NCI-H524 treated with DMSO at 0.1 percent for 48 hours (cell line): ENCODE measurements around the gene NCAN.

ENCODE experiments used
- DNase-seq: peaks from one replicate; lab custom pipeline; 2025; lab: John Stamatoyannopoulos, UW

The NCAN gene

DNA sequence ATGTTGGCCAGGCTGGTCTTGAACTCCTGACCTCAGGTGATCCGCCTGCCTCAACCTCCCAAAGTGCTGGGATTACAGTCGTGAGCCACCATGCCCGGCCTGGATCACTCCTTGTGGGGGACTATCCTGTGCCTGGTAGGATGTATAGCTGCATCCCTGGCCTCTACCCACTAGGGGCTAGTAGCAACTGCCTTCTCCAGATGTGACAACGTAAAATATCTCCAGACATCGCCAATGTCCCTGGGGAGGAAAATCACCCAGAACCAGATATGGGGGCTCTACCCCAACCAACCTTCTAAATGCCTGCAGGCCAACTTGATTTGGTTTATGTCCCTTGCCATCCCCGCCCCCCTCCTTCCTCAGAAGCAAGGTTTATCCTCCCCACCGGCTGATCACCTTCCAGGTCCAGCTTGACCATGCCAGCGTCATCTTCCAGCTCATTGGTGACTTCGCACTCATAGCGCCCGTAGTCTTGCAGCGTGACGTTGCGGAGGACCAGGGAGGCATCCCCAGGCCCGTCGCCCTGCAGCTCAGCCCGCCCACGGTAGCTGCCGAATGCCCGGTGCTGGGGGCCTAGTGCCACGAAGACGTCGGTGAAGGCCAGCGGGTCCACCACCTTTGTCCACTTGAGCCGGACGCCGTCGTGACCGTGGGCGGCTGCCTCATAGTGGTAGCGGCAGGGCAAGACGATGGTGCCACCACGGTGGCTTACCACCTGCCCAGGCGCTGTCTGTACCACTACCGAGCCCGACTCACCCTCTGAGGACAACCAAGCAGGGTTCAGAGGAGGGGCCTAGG, 48.9 kb downstream of the NCAN start:
- DNase-seq, result no peak

DNA sequence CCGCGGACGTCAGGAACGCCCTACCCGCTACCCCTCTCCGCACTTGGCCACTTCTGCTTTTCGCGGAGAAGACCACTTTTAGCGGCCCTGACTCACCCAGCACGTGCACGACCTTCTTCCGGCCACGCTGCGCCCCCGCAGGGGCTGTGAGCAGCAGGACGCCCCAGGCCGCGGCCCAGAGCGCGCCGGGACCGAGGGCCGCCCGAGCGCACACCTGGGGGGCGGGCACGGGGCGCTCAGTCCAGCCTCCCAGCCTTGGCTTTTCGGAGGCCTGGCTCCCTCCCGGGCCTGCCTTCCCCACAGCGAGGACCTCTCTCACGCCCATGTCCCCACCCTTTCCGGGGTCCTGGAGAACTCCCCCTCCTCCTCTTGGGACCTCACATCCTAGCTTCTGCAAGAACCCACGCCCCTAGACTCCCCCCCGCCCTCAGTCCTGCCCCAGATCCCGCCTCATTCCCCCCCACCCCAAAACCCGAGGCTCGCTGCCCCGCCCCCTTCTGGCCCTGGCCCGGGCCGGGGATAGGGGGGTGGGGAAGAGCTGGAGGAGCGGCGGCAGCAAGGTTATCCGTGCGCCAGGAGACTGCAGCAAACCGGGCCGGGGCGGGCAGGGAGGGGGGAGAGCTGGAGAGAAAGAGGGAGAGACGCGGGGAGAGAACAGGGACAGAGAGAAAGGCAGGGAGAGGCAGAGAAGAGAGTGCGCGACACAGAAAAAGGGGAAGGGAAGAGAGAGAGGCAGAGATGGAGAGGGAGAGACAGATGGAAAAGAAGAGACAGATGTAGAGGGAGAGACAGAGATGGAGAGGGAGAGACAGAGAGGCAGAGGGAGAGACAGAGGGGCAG, 49.8 kb downstream of the NCAN start:
- DNase-seq, result no peak

DNA sequence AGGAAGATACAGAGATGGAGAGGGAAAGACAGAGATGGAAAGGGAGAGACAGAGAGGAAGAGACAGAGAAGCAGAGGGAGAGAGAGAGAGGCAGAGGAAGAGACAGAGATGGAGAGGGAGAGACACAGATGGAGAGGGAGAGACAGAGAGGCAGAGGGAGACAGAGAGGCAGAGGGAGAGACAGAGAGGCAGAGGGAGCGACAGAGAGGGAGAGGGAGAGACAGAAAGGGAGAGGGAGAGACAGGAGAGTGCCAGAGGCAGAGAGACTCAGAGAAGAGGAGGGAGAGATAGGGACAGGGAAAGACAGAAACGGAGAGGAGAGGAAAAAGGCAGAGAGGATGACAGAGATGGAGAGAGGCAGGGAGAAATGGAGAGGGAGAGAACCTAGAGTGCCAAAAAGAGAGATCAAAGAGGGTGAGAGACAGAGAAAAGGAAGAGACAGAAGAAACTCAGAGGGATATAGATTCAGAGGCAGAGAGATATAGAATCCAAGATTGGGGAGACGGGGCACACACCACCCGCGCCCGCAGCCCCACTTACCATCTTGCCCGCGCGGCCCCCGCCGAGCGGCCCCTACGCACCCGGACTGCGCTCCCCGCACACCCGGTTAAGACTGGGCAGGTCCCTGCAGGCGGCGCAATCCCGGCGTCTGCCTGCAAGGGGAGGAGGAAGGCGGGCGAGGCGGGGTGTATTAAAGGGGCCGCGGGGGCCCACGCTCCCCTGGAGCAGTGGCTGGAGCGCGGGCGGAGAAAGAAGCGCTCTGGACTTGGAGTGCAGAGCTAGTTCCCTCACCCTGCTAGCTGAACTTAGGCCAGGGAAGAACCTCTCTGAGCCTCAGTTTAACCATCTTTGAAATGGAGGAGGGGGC, 50.7 kb downstream of the NCAN start:
- no peak for DNase-seq

DNA sequence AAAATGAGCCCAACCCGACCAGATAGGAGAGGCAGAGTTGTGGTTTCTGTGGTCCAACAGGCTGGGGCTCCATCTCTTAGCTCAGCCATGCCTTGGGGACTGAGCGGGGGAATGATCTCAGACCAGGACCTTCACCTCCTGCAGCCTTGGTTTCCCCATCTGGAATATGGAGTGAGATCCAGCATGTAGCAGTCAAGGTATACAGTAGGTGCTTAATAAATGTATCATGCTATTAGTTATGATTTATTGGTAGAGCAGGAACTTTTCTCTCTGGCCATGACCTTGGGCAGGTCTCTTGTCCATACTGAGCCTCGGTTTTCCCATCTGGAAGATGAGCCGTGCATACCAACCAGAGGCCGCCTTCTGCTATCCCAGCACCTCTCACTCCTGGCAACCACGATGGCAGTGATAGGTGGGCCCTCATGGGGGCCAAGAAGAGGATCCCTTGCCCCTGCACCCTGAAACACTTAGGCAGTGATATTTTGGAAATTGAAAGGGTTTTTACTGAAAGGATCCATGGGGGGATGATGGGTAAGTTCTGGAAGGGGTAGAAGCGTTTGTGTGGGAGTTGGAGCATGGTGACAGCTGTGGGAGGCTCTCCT, 52.2 kb downstream of the NCAN start:
- no peak for DNase-seq

DNA sequence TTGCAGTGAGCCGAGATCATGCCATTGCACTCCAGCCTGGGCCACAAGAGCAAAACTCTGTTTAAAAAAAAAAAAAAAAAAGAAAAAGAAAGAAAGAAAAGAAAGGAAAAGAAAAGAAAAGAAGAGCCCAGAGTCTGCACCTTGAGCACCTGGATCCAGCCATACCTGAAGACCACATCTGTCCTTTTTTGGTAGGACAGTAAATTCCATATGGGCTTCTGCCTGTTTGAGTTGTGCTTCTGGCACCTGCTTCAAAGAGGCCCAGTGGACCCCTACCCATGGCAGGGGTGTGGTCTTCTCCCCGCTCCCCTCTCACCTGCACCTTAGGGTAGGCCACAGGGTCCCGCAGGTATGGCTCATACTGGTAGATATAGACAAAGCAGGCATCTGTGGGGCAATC, 55.5 kb downstream of the NCAN start:
- no peak for DNase-seq

DNA sequence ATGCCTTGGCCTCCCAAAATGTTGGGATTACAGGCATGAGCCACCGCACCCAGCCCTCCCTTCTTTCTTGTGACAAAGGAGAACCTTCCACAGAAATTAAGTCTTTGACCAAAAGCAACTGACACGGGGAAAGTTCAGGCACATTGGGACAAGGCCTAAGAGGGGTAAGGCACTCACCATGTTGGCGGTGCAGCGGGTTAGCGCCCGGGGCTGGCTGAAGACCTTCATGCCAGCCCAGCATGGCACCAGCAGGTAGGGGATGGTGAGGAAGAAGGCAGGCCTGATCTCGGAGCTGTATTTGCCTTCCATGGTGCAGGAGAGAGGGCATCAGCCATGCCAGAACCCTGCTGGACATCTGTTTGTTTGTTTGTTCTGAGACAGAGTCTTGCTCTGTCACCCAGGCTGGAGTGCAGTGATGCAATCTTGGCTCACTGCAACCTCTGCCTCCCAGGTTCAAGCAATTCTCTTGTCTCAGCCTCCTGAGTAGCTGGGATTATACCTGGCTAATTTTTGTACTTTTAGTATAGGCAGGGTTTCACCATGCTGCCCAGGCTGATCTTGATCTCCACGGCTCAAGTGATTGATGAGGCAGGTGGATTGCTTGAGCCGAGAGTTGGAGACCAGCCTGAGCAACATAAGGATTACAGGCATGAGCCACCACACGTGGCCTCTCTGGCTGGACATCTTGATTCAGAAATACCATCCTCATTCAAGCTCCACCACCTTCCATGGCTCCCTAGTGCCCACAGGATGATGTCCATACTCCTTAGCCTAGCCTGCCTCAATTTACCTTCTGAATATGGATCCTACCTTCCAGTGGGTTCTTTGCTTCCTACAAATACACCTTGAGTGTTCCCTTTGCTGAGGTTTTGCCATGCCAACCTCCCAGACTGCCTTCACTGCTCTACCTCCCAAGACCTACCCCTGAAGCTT, 57.0 kb downstream of the NCAN start:
- DNase-seq, result no peak

DNA sequence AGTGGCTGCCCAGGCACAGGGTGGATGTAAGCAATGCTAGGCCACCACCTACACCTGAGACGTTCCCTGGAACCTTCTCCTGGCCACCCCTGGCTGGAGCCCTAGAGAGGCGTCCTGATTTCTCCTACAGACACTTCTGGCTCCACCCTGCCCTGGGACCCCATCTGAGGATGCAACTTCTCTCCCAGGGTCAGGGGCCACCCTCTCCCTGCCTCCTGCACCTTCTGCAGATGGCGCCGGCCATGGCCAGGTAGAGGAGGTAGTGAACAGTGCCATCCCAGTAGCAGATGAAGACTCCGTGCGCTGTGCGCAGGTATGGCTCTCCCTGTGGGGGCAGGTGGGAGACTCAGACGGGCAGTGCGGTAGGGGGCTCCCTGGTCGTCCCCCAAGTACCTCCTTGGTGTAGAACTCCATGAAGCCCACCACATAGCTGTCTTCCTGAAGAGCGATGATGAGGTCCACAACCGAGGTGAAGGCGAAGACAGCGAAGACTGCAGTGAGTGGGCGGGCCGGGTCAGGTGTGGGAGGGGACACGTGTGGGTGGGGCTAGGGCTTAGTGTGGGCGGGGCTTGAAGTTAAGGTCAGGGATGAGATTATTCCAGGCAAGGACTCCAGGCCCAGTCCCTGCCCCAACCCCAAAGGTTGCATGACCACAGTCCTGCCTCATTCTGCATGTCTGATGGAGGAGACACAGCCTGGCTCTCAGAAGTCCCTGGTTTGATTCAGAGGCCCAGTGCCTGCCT, 58.4 kb downstream of the NCAN start:
- no peak for DNase-seq

DNA sequence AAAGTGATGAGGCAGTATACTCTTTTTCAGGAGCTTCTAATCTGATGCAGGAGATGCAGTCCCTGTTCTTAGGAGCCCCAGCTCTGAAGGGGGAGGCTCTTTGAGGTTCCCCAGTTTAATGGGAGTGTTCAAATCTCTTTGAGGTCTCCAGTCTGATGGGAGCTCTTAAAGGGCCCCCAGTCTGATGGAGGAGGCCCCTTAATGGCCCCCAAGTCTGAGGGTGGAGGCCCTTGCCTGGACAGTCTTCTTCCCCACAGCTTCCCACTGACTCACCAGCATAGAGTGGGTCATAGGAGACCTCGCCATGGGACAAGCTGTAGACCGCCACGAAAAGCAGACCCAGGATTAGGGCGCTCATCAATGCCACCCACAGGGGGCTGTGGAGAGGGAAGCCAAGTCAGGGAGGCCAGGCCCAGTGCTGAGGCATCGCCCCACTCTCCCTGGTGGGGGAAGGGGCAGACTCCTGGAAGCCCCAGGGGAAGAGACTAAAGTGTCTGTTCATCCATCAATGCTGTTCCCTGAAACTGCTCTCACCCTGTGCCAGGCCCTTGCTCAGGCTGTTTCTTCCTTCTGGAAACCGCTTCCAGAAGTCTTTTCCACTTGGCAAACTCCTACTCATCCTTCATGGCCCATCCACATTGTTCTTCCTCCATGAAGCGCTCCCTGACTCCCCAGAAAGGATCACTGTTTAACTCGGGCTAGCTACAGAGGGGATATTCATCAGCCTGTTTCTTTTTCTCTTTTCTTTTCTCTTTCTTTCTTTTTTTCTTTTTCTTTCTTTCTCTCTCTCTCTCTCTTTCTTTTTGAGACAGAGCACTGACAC, 59.2 kb downstream of the NCAN start:
- DNase-seq, result no peak

DNA sequence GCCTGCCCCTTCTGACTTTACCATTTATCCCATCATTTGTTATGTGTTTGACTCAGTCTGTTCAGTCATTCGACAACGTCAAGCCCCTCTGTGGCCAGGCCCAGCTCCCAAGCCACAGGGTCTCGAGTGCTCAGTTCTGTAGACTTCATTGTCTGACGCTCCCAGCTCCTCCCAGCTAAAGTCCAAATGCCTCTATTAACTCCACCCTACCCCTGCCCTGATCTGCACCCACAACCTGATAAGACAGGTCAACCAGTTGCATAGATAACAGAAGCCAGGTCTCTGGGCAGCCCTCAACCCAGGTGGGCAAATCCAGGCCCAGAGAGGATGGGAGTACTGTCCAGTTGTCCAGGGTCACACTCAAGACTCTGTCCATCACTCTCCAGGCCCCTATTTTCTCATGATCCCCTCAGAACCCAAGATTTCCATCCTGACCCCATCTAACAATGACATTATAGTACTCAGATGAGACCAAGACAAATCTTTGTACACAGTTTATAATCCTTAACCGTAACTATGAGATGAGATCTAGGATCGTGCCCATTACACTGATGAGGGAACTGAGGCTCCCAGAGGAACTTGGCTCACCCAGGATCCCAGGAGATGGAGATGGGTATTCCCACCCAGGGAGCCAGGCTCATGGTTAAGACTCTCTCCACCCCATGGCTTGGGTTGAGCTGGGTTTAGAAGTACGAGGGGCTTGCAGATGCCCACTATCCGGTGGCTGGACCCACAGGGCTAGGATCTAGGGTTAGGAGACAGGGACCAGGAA, 60.3 kb downstream of the NCAN start:
- DNase-seq, result no peak

DNA sequence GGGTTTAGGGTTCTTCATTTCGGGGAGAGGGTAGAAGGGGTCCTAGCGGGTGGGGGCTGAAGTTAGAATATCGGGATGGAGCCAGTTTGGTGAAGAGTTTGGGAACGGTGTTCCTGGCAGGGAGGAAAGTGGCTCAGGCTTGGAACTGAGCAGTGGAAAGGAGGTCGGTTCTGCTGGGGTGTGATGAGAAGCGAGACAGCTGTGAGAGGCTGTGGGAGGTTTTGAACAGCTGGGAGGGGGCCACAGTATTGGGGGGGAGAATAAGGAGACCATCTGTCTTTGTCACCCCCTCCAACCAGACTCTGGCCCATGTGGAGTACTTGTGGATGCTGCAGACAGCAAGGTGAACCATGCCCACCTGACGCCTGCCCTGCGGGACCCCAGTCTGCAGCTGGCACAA, 62.4 kb downstream of the NCAN start:
- peak; percentile 90 for DNase-seq

DNA sequence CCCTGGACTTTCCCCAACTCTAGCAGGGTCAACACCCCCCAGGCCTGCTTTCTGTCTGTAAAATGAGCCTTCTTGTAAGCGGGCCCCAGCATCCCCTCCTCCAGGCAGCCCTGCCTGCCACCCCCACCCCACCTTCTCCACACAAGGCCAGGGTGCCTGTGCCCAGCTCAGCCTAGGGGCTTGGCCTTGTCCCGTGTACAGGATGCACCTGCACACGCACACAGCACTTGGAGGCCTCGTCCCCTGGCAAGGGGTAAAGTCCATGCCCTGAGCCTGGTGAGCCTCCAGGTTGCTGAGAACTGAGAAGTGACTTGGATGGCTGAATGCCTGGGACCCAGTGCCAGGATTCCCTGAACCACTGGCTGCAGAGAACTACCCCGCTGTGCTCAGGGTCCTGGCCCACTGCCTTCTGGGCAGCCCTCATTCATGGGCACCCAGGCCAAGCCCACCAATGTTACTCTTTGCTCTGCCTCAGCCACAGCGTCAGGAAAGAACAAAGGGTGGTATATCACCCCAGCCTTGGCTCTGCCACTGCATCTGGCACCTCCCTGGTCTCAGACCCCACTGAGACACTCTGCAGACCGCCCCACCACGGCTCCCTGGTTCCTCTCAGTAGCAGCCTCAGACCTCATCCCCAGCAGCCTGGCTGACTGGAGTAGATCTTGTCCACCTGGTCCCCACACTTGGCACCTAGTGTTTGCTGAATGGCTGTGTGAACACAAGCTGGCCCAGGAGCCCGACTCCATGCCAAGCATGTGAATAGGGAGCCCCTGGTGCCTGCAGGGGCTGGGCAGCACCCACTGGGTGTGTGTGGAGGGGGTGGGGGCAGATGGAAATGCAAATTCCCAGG, 63.2 kb downstream of the NCAN start:
- DNase-seq, result no peak

DNA sequence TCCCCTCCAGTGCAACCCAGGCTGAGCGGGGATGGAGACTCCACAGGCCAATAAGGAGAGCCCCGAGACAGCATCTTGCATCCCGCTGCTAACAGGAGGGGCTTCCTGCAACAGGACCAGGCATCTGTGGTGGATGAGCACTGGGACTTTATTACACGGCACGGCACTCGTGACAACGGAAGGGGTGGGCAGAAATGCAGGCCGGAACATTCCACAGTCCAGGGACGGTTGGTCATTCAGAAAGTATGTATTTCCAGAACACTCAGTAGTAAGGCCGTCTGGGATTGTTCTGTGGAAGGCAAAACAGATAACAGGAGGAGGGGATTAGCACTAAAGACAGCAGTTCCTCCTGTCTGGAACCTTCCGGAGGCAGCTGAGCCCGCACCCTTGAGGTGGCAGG, 64.6 kb downstream of the NCAN start:
- no peak for DNase-seq

DNA sequence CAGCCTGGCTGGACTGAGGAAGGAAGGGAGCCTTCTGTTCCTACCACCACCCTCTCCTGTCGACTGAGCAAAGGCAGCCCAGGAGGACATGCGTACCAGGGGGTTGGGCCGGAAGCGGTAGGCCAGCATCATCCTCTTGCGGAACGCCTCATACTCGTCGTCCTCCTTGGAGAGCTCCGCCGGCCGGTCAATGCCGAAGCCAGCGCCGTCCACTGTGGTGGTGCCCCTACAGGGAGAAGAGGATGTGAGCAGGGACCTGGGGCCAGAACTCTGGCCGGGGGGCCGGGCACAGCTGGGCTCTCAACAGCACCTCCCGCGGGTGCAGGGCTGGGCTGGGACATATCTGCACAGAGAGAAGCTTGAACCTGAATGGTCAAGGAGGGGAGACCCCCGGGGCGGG, 65.1 kb downstream of the NCAN start:
- DNase-seq, result no peak

DNA sequence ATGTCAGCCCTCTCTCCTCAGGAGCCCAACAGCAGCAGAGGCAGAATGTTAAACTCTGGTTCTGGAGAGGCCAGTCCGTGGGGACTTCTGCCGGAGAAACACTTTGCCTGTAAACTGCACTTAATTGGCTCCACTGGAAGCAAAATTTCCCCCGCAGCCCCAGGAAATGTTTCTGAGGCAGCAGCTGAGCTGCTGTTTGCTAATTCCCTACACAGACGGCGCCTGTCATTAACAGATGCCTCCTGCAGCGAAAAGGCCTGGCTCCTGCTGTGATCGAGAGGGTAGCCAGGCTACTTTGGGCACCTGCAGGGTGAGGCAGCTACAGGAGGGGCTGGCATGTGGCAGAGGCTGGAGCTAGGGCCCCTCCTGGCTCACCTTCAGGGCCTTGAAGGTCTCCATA, 66.6 kb downstream of the NCAN start:
- DNase-seq, result peak; percentile 94

DNA sequence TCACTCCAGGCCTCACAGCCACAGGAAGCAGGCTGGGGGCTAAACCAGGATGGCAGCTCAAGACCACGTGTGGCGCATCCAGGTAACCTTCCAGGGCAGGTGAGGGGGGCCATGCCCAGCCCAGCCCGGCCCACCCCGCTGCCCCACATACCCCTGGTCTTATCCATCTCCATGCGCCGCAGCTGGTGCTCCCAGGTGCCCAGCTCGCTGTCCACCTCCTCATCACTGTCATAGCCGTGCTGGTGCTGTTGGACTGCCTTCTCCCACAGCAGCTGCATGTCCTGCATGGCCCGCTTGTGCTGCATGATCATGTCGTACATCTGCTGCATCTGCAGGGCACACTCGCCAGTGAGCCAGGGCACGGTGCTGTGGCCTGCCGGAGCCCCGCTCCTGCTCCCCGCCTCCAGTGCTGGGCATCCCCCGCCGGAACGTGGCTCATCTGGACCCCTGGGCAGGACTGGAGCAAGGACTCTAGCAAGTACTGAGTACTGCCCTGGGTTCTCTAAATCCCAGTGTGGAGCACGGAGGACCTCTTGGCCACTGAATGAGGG, 67.4 kb downstream of the NCAN start:
- DNase-seq, result no peak

DNA sequence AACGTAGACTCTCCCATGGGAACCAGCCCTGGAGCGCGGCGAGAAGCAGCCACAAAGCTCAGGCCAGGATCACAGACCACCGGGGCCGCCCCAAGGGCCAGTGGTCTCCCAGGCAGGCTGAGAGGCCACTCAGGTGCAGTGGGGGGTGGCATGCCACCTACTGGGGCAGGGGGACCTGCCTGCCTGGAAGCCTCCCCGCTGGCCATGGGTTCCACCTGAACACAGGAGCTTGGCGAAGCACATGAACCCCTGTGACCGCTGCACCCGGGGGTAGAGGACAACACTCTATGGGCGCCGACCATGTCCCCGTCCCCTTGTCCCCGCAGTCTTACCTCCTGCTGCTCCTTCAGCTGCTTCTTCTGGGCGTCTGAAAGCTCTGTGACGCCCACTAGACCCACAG, 68.1 kb downstream of the NCAN start:
- DNase-seq, result no peak

DNA sequence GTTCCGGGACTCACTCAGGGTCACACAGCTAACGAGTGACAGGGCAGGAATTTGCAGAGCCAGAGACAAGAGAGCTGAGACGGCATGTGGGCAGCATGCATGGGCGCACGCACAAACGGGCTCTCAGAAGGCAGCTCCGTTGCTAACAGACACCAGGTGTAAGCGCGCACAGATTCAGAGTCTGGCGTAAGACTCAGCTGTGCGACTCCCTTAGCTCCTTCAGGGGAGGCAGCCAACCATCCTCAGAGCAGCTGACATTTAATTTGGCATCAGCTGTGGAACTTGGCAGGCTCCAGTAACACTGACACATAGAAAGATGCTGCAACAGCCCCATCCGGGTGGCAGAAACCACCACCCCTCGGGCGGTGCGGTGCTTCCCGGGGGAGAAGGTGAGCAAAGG, 68.8 kb downstream of the NCAN start:
- peak; percentile 63 for DNase-seq
